LNCAP (cell line): ENCODE data around the gene MYO1A.

Source experiments
- CTCF ChIP-seq: fragments of 450-650 bp; IDR thresholded peaks from 2 replicates; pipeline ENCODE4 v1.5.1; 2017; ENCODE audit warnings: mild to moderate bottlenecking

The MYO1A gene

DNA sequence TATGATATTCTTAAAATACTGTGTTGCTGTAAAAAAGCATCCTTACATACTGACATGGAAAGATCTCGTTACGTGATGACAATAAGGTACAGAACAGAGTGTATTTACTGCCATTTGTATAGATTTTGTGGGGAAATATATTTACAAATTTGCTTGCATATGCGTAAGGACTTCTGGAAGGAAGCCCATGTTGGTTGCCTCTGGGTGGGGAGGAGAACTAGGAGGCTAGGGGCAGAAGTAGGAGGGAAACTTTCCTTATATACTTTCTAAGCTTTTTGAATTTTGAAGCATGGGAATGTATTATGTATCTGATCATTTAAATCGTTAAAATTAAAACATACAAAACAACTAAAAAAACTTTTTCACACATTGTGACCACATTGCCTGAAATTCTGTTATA lies 9.7 kb downstream of the MYO1A start:
- no peak for TF ChIP-seq CTCF

GRCh38 chr12:57039016-57039798 lies 10.7 kb downstream of the MYO1A start:
- no peak for TF ChIP-seq CTCF

DNA sequence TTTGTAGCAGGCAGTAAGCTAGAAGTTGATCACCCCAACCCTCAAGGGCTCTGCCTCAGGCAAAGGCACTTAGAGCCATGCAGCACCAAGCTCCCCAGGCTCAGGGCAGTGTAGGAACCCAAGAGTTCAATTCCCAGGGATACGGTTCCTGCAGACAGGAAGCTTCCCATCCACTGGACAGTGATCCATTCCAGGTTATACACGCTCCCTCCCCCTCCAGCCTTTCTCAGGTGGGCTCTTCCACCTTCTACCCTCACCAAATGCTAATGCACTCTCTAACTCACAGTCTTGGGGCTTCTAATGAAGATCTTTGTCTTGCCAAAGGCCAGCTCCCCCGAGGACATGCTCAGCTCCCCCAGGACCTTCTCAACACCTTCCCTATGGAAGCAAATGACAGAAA lies 12.7 kb downstream of the MYO1A start:
- no peak for TF ChIP-seq CTCF

- TF ChIP-seq CTCF: no peak
Measured at GRCh38 chr12:57033431-57033830, 16.5 kb downstream of the MYO1A start.

DNA sequence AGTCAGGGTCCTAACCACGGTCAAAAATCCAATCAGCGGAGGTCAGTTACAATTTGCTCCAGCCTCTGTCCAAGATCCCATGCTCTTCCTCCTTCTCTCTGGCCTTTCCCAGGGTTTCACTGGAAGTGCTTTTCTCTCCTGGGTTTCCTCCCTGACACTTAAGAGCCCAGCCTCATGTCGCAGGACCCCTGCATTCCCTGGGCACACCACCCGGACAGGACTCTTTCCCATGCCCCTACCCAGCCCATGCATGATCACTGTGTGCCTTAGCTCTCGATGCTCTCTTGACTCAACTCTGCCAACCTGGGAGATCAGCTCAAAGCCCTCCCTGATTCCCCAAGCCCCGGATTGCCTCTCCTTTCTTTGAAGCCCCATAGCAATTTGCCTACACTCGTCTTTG lies 18.1 kb downstream of the MYO1A start:
- TF ChIP-seq CTCF: no peak

- TF ChIP-seq CTCF: no peak
Measured at GRCh38 chr12:57031138-57031725, 18.7 kb downstream of the MYO1A start.

GRCh38 chr12:57029457-57029856 lies 20.5 kb downstream of the MYO1A start:
- no peak for TF ChIP-seq CTCF
